HG03175 (cell line): ENCODE results near the gene FMC1.
"Not testable (repeated sequence)": the region's sequence is repeated elsewhere in the genome, so short reads cannot be mapped to it uniquely, and the experiment has no call there.

Experiments used
- ATAC-seq: cut with Tn5 transposase; IDR thresholded peaks from one replicate; pipeline ENCODE4 v1.9.1; 2021; ENCODE audit warnings: mild to moderate bottlenecking, moderate library complexity; ENCODE audit not compliant: unreplicated experiment

The FMC1 gene, protein sequence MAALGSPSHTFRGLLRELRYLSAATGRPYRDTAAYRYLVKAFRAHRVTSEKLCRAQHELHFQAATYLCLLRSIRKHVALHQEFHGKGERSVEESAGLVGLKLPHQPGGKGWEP

DNA sequence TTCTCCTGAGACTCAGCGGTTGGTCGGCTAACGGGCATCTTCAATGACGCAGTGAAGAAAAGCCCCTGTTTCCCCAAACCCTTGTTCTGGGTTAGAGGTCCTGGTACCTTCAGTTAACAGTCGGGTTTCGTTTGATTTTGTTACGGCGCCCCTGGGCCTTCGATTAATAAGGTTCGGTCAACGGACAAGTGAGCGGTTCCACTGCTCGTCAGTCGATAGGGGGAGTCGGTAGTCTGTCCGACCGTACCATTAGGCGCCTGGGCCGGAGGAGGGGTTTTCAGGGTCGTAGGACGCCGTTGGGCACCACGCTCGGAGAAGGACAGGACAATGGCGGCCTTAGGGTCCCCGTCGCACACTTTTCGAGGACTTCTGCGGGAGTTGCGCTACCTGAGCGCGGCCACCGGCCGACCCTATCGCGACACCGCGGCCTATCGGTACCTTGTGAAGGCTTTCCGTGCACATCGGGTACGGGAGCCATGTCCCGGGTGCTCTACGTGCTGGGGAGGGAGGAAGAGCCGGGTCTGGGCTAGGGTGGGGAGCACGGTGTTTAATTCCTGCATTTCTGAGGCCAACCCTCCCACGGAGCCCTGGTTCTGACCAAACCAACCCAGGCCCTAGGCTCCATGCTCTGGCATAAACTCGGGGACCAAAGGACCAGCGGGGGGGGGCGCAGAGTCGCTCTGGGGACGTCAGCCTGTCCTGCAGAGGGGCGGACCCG, at the start of gene FMC1:
FMC1 (plus strand) TSS at position 280 of the 718 bp plus-strand sequence; CDS start at position 328, 48 bp downstream.
- peak; percentile 51 for ATAC-seq

DNA sequence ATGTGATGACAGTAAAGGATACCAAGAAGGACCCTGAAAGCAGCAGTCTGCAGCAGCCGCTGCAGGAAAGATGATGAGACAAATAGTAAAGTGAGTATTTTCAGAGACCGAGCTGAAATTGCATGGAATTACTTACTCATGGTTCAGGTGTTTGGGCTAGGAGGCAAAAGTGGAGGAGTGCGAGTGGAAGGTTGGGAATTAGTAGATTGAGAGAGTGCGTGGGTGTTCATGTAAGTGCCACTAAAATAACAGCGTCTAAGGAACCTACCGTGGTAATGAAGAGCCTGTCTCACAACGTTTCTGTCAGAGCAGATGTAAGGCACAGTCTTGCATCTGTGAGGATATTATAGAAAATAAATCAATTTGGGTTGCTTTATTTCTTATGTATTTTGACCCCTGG, 48.3 kb upstream of the FMC1 start:
- no peak for ATAC-seq

DNA sequence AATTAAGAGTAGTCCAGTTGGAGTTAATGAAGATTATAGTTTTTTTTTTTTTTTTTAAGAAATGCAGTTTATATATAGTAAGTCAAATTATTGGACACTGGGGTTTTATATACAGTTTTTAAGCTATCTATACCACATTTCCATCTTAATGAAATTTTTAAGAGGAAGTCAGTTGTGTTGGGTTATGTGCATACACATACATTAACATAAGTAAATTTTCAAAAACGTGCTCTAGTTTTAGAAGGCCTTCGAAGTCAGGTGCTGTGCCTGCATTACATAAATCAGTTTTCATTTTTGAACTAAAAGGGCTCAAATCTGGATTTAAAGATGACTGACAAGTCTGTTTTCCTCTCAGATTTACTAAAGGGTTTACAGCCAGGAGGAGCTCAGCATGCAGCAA, 47.6 kb upstream of the FMC1 start:
- no peak for ATAC-seq

DNA sequence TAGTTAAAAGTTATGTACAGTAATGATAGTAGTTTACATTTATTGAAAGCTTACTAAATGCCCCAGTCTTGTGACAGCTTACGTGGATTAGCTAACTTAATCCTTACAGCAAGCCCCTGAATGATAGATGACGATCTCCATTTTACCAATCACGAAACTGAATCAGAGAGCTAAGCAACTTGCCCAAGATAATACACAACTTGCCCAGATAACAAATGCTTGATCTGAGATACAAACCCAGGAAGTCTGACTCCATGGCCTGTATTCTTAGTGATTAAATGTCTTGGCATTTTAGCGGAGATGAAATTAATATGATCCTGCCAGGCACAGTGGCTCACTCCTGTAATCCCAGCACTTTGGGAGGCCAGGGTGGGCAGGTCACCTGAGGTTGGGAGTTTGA, 46.9 kb upstream of the FMC1 start:
- no peak for ATAC-seq

DNA sequence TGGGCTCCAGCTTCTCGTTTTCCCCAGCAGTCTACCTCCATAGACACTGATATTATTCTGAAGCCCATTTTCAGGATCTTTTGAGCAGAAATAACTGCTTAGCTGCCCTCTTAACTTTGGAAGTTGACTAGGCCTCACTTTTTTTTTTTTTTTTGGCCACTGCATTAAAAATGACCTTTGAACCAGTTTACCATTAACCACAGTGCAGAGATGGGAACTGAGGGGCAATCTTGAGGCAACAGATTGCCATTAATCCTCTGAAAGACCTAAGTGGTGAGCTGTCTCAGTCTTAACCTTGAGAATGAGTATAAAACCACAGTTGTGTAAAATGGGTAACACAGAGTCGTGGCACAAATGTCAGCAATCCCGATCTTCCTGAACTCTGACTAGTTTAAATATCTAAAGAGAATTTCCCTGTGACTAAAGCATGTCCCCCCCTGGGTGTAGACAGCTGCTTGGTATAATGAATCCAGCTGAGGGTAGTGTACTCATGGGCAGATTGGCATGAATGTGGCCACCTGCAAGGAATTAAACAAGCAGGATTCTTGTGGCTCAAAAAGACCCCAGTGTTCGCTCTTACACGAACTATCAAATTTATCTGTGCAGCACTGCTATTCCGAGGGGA, 46.1 kb upstream of the FMC1 start:
- no peak for ATAC-seq

DNA sequence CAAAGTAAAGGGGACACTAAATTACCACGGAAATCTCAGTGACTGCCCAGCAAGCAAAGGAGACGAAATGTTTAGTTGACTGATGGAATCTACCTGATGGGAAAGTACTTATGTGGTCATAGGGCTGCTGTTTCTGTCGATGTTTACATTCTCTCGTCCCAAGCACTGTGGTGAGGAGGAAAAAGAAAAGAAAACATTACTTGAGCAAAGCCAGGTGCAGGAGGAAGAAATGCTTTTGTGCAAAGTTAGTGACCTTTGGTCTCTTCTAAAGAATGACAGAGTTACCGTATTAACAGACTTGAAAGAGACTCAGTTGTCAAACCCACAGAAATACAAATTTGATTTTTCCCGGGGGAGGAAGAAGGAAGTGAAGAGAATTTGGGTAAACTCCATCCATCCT, 43.3 kb upstream of the FMC1 start:
- ATAC-seq: no peak

DNA sequence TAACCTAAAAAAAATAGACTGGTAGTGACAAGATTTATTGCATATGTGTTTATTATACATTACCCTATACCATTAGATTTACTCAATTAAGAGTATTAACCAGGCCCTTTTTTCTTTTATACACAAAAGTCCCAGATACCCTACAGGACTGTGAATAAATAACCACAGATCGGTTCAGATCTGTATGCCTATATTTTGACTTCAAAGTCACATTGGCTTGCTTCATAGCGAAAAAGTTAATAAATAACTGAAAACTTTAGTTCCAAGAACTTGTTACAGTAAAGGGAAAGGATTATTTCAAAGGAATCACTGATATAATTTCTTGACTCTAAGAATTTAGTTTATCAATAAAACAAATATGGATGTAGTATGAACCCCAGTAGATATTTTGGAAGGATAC, 41.8 kb upstream of the FMC1 start:
- ATAC-seq: no peak

DNA sequence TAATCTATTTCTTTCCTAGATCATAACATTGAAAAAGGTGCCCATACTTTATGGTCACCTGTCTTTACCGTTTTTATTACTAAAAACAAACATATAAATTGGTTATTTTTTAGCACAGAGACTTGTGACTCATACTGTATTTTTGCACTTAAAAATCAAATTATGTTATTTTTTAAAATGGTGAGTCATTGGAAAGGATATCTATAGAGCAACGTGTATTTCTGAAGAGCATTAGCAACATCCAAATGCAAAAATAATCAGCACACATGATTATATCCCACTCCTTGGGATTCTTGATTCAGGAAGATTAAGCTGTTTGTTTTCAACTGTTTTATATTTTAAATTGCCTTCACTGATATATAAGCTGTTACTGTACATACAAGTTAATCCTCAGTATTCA, 40.7 kb upstream of the FMC1 start:
- ATAC-seq: no peak

DNA sequence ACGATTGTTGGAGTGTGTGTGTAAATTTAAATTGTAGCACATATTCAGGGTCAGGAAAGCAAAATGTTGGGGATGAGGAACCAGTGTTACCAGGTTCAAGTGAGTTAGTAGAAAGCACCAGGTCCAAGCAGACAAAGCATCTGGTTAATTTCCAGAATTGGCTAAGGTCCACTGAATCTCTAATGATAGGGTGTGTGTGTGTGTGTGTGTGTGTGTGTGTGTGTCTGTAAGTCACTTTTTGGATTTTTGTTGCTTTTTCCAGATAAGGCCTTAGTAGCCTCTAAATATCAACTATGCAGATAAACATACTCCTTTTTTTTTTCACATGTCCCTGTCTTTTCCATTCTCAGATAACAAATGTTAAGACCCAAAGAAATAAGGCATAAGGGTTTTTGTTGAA, 36.6 kb upstream of the FMC1 start:
- ATAC-seq: no peak

DNA sequence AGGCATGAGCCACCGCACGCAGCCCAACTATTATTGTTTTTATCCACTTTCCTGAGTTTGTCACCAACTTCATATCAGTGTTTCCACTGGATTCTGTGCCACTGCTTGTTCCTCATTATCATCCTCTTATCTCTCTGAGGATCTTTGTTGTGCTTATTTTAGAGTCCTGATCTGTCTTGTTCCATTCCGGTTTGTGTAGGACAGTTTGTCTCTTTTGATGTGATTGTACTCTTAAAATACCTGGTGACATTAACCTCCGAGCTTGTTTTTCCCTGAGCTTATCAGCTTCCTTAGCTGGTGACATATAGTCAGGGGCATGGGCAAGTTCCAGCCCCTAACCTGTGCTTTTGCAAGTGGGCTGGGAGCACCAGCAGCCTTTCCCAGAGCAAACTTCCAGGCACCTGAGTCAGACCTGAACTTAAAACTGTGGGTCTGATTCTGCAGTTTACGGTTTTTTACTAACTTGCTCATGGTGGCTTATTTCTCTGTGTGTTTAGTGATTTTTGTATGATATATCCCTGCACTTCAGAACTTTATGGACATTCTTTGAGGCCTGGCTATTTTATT, 23.1 kb upstream of the FMC1 start:
- ATAC-seq: no peak

DNA sequence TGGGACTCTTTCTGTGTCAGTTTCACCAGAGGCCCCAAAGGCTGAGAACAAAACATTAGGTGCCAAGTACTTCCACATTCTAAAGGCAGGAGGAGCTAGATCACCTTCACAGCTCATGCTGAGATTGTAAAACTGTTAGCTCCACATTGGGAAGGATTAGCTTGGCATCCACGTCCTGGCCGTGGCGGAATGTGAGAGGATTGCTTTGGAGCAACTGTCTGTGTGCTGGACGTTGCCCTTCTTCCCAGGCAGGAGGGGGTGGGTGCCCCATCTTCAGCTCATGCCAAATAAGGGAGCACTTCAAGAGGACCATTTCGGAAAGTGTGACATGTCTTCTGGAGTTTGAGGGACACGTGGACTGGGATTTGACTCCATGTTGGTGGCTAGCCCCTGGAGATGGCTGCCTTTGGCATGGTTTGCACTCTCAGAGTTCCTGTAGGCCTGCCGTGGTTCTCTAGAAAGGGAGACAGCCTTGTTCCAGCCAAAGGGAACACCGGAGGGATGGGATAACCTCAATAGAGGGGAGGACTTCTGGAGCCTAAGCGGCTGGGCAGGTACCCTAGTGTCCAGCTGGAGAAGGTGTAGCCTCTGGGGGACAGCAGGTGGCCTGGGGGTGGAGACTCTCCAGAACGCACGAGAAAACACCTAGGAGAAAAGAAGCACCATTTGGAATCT, 19.9 kb upstream of the FMC1 start:
- no peak for ATAC-seq

DNA sequence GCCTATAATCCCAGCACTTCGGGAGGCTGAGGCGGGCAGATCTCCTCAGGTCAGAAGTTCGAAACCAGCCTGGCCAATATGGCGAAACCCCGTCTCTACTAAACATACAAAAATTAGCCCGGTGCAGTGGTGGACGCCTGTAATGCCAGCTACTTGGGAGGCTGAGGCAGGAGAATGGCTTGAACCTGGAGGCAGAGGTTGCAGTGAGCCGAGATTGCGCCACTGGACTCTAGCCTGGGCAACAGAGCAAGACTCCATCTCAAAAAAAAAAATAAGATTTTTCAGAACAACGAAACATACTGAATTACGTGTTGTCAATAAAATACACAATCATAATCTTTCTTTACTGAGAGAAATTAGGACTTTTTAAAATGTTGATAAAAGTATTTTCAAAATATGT, 16.4 kb upstream of the FMC1 start:
- not testable (repeated sequence) for ATAC-seq

DNA sequence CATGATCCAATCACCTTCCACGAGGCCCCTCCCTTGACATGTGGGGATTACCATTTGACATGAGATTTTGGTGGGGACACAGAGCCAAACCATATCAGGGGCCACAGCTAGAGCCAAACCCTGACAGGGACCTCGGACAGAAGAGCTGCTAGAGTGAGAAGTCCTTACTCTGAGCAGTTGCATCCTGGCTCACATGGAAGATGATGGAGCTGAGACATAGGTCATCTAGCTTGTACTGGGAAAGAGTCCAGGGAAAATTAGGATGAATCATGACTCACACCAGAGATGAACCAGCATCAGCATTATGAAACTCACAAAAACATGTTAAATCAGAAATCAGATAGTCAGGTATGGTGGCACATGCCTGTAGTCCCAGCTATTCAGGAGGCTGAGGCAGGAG, 12.8 kb upstream of the FMC1 start:
- ATAC-seq: no peak

DNA sequence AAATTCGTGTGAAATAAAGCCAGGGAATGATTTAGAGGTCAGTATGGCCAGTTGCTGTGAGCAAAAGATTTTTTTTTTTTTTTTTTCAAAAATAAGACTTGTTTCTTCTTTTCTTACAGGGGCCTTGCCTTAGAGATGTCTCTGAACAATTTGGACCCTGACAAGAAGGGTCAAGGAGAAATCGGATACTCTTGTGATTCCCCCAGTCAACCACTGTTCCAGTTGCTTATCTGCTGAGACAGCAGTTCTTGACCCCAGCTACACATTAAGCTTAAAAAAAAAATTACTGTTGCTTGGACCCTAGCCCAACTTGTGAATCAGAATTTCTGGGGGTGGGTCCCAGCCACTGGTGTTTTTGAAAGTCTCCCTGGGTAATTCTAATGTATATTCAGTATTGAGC, 12.0 kb upstream of the FMC1 start:
- no peak for ATAC-seq

DNA sequence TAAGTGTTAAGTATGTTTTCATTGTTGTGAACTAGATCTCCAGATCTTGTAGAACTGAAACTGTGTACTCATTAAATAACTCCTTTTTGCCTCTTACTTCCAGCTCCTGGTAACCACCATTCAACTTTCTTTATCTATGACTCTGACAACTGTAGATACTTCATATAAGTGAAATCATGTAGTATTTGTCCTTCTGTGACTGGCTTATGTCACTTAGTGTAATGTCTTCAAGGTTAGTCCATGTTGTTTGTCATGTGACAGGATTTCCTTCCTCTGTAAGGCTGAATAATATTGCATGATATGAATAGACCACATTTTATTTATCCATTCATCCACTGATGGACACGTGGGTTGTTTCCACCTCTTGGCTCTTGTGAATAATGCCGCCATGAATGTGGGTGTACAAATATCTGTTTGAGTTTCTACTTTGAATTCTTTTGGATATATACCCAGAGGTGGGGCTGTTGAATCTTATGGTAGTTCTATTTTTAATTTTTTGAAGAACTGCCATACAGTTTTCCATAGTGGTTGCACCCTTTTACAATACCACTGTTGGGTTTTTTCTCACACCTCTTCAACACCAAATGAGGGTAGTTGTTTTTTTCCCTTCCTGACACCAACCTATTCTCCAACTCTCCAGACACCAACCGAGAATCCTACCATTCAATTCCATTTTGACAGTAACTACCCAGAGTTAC, 10.7 kb upstream of the FMC1 start:
- no peak for ATAC-seq

DNA sequence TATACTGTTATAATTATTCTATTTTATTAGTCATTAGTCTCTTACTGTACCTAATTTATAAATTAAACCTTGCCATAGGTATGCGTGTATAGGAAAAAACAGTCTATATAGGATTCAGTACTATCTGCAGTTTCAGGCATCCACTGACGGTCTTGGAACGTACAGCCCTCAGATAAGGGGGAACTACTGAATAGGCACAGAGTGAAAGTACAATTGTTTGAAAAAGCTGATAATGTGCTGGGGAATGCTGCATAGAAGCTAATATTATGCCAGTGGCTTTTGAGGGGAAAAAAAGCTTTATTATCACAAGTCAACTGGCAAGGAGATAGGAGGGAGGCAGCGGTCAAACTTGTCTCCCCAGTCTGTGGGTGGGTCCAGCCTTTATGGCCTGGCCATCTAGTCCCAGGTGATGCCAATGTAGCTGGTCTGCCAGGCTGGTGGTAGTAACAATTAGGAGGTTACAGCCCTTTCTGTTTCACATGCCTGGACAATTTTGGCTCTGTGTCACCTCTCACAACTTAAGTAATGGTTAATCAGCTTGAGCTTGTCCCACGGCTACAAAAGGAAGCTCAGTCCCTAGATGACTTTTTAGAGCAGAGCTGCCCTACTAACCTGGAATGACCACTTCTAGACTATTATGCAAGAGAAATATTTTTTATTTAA, 8.3 kb upstream of the FMC1 start:
- no peak for ATAC-seq

DNA sequence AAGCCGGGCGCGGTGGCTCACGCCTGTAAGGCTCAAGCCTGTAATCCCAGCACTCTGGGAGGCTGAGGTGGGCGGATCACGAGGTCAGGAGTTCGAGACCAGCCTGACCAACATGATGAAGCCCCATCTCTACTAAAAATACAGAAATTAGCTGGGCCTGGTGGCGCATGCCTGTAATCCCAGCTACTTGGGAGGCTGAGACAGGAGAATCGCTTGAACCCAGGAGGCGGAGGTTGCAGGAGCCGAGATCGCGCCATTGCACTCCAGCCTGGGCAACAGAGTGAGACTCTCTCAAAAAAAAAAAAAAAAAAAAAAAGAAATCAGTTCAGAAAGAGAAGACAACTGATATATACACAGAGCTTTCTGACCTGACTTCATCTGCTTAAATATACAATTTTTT, 7.7 kb upstream of the FMC1 start:
- not testable (repeated sequence) for ATAC-seq

DNA sequence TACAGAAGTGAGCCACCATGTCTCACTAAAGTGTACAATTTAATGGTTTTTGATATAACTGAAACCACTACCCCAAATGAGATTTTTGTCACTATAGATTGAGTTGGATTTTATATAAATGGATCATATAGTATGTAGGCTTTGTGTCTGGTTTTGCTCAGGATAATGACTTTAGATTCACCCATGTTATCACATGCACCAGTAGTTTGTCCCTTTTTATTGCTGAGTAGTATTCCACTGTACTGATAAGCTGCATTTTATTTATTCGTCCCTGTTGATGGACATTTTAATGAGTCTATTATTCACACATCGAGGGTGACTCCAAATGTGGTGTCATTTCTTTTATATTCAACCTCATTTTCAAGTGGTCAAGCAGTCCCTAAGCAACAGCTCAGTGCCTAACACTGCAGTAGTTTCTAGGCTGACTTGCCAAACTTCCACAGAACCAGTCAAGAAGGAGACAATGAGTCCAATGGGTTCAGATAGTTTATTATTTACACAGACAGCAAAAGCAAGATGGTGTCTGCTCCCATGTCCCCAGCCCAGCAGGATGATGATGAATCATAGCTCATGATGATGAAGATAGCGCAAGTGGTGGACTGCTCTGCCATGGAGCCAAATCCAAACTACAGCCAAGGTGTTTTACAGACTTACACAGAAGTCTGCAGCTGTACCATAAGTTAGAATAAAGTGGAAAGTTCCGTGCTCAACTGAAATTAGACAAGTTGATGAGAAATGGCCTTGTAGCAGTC, 6.6 kb upstream of the FMC1 start:
- no peak for ATAC-seq

DNA sequence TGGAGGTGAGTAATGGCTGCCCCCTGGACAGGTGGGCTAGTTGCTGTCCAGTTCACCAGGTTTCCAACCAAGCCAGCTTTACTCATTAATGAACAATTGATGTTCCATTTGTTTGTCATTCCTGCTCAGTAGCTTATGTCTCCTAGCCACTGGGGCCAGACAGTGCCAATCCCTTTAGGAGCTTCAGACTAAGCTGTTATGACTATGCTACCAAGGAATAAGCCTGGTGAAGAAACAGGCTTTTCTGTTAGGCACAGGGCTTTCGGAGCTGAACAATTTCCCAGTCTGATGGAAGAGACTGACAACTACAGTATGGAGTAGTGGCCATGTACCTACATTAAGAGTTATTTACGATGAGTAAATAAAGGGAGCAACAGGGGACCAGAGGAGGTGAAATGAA, 2.1 kb upstream of the FMC1 start:
- no peak for ATAC-seq

DNA sequence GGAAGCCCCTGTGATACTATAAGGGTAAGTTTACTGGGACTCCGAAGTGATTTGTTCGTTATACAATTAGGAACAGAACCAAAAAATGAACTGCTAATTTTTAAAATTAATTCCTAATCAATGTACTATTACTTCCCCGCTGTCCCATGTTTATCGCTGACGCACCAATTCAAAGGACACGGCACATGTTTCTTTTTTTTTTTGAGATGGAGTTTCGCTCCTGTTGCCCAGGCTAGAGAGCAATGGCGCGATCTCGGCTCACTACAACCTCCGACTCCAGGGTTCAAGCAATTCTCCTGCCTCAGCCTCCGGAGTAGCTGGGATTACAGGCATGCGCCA, 1.5 kb upstream of the FMC1 start:
- no peak for ATAC-seq
